Activated CD8-positive, alpha-beta memory T cell treated with anti-CD3 and anti-CD28 coated beads for 24 hours (primary cell): ENCODE data around the gene CNTRL.

Source experiments
- DNase-seq: peaks from one replicate; pipeline ENCODE4 v3.0.0-alpha.2; 2020

CNTRL gene

GRCh38 chr9:121183666-121184423, 109.1 kb downstream of the CNTRL start:
- no peak for DNase-seq

GRCh38 chr9:121184463-121184862, 109.7 kb downstream of the CNTRL start:
- no peak for DNase-seq

GRCh38 chr9:121185178-121185745, 110.5 kb downstream of the CNTRL start:
- DNase-seq = no peak

DNA sequence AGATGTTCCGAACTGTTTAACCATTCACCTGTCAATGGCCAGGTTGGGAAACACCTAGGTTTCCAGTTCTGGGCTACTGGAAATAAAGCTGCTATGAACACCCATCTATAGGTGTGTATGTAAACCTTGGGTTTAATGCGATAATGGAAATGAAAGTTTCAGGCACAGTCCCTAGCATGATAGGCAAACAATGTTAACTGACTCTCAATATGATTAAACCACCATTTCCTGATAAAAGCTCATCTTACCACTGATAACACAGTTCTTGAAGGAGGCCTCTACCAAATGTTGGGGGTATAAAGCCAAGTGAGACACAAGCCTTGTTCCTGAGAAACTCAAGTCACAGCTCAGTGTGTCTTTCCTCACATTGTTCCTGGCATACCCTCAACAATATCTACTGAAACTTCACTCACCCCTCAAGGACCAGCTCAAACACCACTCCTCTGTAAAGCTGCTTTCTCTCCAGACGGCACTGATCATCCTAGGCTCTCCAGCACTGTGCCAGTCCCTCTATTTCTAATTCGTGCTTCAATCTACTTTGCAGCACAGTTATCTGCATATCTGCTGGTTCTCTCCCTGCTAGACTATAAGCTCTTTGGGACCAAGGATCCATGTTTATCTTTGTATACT, 111.1 kb downstream of the CNTRL start:
- no peak for DNase-seq

GRCh38 chr9:121187636-121188305, 113.0 kb downstream of the CNTRL start:
- no peak for DNase-seq

DNA sequence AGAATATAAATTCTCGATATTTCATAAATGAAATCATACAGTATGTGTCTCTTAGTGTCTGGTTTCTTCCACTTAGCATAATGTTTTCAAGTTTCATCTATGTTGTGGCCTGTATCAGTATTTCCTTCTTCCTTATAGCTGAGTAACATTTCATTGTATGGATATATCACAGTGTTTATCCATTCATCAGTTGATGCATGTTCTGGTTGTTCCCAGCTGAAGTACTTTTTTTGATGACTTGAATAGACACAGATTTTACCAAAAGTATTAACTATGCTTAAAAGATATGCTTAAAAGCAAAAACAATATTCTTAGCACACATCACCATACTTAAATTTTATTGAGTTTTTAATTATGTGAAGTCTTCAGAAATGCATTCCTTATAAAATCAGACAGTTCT, 114.3 kb downstream of the CNTRL start:
- DNase-seq = no peak

GRCh38 chr9:121189660-121190059, 114.9 kb downstream of the CNTRL start:
- no peak for DNase-seq

DNA sequence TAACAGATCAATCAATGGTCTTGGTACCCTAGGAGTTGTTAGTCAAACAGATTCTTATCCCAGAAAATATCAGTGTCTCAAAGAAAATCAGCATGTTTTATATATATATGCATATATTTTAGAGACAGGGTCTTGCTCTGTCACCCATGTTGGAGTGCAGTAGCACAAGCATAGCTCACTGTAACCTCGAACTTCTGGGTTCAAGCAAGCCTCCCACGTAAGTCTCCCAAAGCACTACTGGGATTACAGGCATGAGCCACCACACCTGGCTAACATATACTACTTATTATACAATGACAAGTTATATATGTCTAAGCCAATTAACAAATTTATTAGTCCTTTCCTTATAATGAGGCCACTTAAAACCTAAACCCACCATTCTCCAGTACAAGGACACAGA, 116.5 kb downstream of the CNTRL start:
- DNase-seq = no peak

GRCh38 chr9:121192518-121192917, 117.8 kb downstream of the CNTRL start:
- no peak for DNase-seq

GRCh38 chr9:121192959-121193640, 118.3 kb downstream of the CNTRL start:
- DNase-seq = no peak

- no peak for DNase-seq
Observed at GRCh38 chr9:121194730-121195129, 120.0 kb downstream of the CNTRL start.

DNA sequence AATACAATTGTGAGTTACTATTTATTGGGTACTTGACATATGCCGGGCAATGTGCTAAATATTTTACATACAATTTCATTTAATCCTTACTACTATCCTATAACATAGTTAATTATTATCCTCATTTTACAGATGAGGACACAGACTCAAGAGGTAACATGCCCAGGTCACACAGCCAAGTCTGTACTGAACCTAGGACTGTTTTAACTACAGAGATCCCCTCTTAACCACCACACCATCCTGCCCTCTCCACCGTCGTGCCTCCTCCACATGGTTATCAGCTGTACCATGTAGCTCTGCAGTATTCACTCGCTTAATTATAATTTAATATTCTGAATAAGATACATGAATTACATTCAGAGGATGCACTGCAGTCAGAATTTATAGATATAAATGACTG, 121.6 kb downstream of the CNTRL start:
- DNase-seq = no peak

GRCh38 chr9:121197132-121197531, 122.4 kb downstream of the CNTRL start:
- no peak for DNase-seq

DNA sequence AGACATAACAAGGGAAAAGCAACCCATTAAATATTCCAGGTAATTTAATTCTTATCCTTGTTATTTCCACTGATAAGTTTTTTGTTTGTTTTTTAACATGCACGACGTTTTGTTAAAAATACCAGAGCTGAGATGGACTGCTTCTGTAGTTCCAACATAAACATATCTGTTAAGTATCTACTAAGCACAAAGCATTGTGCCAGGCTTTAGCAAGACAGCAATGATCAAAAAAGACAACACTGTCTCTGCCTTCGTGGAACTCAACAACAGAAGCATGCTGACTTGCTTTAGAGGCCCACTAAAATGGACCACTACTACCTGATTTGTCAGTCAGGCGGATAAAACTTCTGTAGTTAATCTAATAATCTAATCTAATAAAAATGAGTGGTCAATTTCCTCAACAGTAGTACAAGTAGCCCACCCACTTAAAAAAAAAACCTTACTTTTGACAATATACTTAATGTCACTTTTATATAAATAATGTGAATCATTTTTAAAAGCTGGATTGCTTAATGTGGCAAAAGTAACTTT, 123.8 kb downstream of the CNTRL start:
- DNase-seq = no peak

- DNase-seq = no peak
Observed at GRCh38 chr9:121199921-121200320, 125.2 kb downstream of the CNTRL start.

DNA sequence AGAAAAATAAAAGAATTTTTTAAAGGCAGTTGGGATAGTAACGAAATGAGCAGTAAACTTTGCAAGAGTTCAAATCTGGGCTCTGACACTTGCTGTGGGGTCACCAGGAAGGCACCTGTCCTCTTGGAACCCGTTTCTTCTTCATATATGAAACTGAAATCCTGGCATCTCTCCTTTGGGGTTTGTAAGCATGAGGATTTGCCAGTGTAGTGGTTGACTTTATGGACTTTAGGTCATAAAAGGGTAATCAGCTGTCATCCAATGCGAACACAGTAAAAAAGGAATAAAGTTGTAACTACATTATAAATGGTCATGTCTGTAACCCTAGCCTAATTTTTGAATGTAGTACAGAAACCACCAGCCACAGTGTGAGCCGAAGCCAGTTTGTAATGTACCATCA, 125.6 kb downstream of the CNTRL start:
- DNase-seq = no peak

DNA sequence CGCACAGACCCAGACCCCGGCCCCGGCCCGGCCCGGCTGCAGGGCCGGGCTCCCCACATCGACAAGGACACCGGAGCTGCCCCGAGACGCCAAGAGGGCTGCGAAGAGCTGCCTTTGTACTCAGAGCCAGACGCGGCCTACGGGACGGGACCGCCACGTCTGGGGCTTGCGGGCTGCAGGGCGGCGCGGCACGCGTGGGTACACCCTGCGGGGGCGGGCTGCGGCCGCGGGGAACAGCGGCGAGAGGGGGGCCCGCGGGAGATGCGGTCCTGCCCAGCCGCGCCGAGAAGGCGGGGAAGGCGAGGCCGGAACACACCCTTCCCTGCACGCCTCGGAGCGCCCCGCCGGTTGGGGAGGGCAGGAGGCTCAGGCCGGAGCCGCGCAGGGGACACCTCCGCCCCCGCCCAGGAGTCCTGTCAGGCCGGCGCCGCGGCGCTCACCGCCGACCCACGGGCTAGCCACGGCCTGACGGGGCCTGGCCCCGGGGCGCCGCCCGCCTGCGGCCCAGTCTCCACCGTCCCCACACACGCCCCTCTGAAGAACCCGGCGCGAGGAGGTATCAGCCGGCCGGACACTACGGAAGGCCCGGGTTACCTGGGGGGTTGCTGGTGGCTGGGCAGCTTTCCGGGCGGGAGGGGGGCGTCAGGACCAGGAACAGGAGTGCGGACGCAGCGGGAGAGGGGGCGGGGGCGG, 126.4 kb downstream of the CNTRL start:
- DNase-seq = peak; percentile 77

- peak; percentile 100 for DNase-seq
Observed at GRCh38 chr9:121201738-121202533, 127.2 kb downstream of the CNTRL start, which contains the start of gene RAB14. TSS of gene RAB14 (minus strand) at chr9:121201869. CDS start at chr9:121193412, 8,457 bp downstream.

DNA sequence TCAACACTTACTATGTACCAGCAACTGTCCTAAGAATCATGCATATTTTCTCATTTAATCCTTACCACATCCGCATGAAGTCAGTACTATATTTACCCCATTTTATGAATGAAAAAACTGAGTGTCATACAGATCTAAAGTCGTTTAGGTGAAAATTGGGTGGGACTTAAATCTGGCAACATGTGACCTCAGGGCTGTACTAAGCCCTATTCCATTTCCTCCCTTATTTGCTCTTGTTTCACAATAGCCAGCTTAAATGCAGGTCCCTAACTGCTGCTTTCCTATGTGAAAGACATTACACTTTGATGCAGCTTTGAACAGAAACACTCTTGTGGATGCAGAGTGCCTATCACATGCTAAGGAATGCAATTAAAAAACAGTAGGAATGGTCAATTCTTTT, 129.4 kb downstream of the CNTRL start:
- no peak for DNase-seq

GRCh38 chr9:121204611-121205010, 129.9 kb downstream of the CNTRL start:
- no peak for DNase-seq
